ENCODE measurements around the gene TRMT1.

GRCh38 chr19:13120031-13120430, 3.5 kb upstream of the TRMT1 start:
- TF ChIP-seq CTCF (conservative IDR thresholded peaks at IDR 0.05; ENCODE audit: low read depth, low read length) (no peak), EZH2 (IDR thresholded peaks at IDR 0.05; ENCODE audit: borderline replicate concordance, low read depth, low read length, poor library complexity, severe bottlenecking) (no peak)
